HepG2 (cell line): Measurements from ENCODE around the gene CLHC1. TPM values are rescaled to one million over a fixed set of nuclear protein-coding genes. Genes with fewer than 3 reads are reported as not detected.

ENCODE experiments used
- DR1 ChIP-seq: sonication (generic); formaldehyde crosslinking; IDR thresholded peaks from 2 replicates; pipeline ENCODE4 v1.8.0; 2021; ENCODE audit warnings: mild to moderate bottlenecking, missing genetic modification reagents, inconsistent platforms
- EEA1 ChIP-seq: sonication (generic); formaldehyde crosslinking; IDR thresholded peaks from 2 replicates; pipeline ENCODE4 v1.5.1; 2020; ENCODE audit warnings: mild to moderate bottlenecking, missing genetic modification reagents, borderline replicate concordance
- GRHL1 ChIP-seq: sonication (generic); formaldehyde crosslinking; conservative IDR thresholded peaks from 2 replicates; pipeline ENCODE4 v1.8.0; 2022; ENCODE audit warnings: missing genetic modification reagents
- HBP1 ChIP-seq: IDR thresholded peaks from 2 replicates; pipeline ENCODE4 v1.6.1; 2016; ENCODE audit warnings: low read depth, control low read depth
- HOXD1 ChIP-seq: sonication (generic); formaldehyde crosslinking; IDR thresholded peaks from 2 replicates; pipeline ENCODE4 v1.5.0; 2020; ENCODE audit warnings: missing genetic modification reagents
- IKZF1 ChIP-seq: fragments of 450-650 bp; IDR thresholded peaks from 2 replicates; pipeline ENCODE4 v1.7.1; 2016
- KAT7 ChIP-seq: IDR thresholded peaks from 2 replicates; pipeline ENCODE4 v1.6.1; 2018; ENCODE audit warnings: borderline replicate concordance, missing compliant biosample characterization
- KLF11 ChIP-seq: IDR thresholded peaks from 2 replicates; pipeline ENCODE4 v1.6.1; 2016; ENCODE audit warnings: missing compliant biosample characterization
- PHF20 ChIP-seq: sonication (generic); formaldehyde crosslinking; IDR thresholded peaks from 2 replicates; pipeline ENCODE4 v1.5.0; 2020; ENCODE audit warnings: mild to moderate bottlenecking, missing genetic modification reagents
- SNAPC4 ChIP-seq: sonication (generic); formaldehyde crosslinking; IDR thresholded peaks from 2 replicates; pipeline ENCODE4 v1.4.0; 2020; ENCODE audit warnings: mild to moderate bottlenecking, missing genetic modification reagents
- ZNF10 ChIP-seq: sonication (generic); formaldehyde crosslinking; IDR thresholded peaks from 2 replicates; pipeline ENCODE4 v1.4.0; 2020; ENCODE audit warnings: mild to moderate bottlenecking, low read depth, missing genetic modification reagents, borderline replicate concordance
- ZNF678 ChIP-seq: sonication (generic); formaldehyde crosslinking; IDR thresholded peaks from 2 replicates; pipeline ENCODE4 v1.4.0; 2020; ENCODE audit warnings: mild to moderate bottlenecking, missing genetic modification reagents
- polyA plus RNA-seq, 8 experiments: library from polyadenylated mRNA; depleted of rRNA in 3 of 8; stranded (reverse) in 7 of 8; unstranded in 1 of 8; fragments of >200 nt; fragmentation: Illumina TruSeq in 4 of 8; extraction: Trizol in 4 of 8; gene quantifications; 2 replicates each; pipeline versions ENCODE4 v1.2.1 to v1.2.3, GENCODE V29; 2011 to 2016; ENCODE audit warnings: low read depth in 4 of 8, missing spikeins in 1 of 8, mixed read lengths in 1 of 8; ENCODE audit not compliant: insufficient read depth in 1 of 8
- total RNA-seq, 5 experiments: library from RNA; depleted of rRNA; stranded (reverse); fragments of >200 nt; fragmentation: Illumina TruSeq; extraction: Trizol; gene quantifications; 2 replicates each; pipeline ENCODE4 v1.2.3, GENCODE V29; 2016; ENCODE audit warnings: low read depth in 1 of 5

CLHC1 gene
- total and polyA plus RNA-seq, 2 of the 13 experiments (the other 11 are each of a cell fraction or from before 2014, with no cell fraction given) = 9.8 to 12.6 TPM

- TF ChIP-seq IKZF1 (no peak), ZNF678 (CRISPR knock-in tag) (no peak), HBP1 (CRISPR knock-in tag) (peak; percentile 75), PHF20 (peak; percentile 78), SNAPC4 (CRISPR knock-in tag) (peak; percentile 35), KAT7 (CRISPR knock-in tag) (peak; percentile 30; the same call in 1 of the 2 replicates), DR1 (CRISPR knock-in tag) (peak; percentile 74; the same call in 1 of the 2 replicates), KLF11 (CRISPR knock-in tag) (peak; percentile 77; the same call in 1 of the 2 replicates), ZNF10 (CRISPR knock-in tag) (no peak), HOXD1 (CRISPR knock-in tag) (no peak), EEA1 (CRISPR knock-in tag) (peak; percentile 19; the same call in 1 of the 2 replicates), GRHL1 (CRISPR knock-in tag) (no peak)
These were observed at the start of gene CLHC1, which contains the start of gene RPS27A (continued) for GRCh38 chr2:55232084-55232862.
